MV-4-11 (cell line): ENCODE results near the gene FGF11.

ENCODE experiments used
- DNase-seq: peaks from one replicate; lab custom pipeline; 2025; lab: John Stamatoyannopoulos, UW

The FGF11 gene

DNA sequence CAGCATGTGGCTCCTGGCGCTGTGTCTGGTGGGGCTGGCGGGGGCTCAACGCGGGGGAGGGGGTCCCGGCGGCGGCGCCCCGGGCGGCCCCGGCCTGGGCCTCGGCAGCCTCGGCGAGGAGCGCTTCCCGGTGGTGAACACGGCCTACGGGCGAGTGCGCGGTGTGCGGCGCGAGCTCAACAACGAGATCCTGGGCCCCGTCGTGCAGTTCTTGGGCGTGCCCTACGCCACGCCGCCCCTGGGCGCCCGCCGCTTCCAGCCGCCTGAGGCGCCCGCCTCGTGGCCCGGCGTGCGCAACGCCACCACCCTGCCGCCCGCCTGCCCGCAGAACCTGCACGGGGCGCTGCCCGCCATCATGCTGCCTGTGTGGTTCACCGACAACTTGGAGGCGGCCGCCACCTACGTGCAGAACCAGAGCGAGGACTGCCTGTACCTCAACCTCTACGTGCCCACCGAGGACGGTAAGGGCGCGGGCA lies 31.0 kb upstream of the FGF11 start:
- no peak for DNase-seq

DNA sequence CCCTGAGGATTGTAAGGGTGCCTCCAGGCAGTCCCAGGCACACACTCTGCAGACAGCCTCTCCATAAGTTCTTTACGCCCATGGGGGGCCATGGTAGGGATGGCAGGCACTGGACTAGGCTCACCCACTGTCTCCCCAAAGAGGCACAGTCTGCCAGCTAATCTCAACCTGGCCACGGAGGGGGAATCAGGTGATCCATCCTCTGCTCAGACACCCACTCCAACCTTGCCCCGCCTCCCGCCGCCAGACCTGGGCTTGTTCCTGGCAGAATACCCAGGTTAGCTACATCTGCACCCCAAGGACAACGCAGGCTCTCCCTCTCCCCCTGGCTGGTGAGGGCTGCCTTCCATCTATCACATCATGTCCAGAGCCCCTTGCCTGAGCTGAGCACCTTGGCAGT lies 30.4 kb upstream of the FGF11 start:
- DNase-seq = no peak

DNA sequence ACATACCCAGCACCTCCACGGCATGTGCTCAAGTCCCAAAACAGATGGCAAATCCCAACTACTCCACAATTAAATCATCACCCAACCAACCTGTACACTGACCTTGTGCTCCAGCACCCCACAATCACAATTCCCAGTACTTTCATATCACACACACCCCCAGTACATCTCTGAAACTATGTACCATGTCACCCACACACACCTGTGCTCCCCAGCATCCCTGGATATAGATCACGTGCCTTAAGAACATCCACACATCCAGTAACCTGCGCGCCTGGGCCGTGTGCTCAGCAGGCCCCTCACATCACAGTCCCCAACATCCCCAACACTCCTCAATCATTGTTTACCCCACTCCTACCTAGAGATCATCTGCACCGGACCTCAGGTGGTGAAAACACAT lies 29.6 kb upstream of the FGF11 start:
- no peak for DNase-seq

DNA sequence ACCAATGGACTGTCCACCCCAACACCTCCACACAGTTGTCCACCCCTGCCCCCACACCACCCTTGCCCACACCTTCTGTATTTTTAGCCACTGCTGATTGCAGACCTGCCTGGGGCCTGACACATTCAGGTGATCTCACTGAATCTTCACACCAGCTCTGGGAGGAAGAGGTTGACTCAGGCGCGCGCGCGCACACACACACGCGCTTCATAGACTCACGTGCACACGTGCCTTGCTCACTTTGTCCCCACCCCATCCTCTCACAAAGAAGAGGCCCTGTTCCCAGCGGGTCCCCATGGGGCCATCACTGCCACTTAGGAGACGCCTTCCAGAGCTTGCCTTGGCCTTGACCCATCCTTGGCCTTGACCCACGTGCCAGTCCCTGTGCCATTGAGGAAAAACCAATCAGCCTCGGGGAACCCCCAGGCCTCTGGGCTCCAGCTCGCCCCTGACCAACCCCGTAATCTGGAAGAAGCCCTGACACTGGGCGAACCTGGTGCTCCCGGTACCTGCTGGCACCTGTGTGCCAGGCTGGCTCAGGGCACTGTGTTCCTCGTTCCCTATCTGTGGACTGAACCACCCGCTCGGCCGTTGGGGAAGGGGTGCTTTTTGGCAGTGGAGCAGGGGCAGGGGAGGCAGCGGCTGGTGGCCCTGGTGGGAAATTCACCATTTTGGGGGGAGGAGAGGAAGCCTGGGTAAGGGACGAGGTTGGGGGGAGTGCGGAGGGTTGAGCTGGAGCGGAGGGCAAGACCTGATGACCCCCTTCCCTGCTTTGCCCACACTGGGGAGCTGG lies 28.5 kb upstream of the FGF11 start:
- DNase-seq = no peak

DNA sequence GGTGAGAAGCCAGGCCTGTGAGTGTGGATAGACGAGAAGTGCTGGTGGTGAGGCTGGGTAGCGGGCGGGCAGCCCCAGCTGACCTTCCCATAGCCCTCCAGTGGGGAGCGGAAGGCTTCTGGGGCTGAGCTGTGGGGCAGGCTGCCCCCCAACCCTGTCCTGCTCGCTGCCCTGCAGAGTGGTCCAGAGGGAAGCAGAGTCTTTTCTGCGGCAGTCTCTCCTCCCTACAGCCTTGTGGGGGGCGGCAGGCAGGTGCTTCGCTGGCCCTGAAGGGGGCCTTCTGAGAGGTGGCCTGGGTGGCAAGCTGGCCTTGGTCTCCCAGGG lies 27.9 kb upstream of the FGF11 start:
- DNase-seq = no peak

DNA sequence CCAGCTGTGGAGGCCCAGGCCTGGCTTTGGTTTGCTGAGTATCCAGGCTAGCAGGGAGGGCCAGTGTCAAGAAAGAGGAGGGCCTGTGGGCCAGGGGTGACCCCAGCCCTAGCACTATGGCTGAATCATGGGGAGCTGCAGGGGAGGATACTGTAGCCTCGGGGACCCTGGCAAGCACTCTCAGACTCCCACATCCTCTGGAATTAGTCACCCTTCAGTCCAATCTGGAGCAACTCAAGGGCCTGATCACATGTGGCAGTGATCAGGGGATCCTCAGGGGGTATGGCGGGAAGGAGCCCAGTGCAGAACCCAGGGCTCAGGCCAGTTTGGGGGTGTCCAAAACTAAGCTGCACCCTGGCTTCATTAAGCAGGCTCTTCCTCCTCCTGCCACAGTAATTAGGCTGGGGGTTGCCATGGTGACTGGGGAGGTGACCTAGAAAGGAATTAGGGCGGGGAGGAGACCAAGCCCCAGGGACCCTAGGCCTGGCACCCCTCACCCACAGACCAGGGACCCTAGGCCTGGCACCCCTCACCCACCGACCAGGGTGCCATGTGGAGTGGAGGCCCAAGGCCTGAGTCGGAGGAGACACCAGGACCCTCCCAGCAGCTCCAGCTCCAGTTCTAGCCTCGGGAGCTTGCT lies 25.8 kb upstream of the FGF11 start:
- no peak for DNase-seq

DNA sequence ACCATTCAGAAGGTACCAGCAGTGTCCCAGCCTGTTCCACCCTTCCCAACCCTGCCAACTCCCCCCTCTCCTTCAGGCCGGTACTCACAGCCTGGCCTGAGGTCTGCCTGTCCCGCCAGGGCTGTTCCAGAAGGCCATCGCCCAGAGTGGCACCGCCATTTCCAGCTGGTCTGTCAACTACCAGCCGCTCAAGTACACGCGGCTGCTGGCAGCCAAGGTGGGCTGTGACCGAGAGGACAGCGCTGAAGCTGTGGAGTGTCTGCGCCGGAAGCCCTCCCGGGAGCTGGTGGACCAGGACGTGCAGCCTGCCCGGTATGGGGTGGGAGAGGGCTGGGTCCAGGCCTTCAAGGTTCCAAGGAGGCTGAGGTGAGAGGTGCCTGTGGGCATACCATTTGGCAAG lies 24.5 kb upstream of the FGF11 start:
- no peak for DNase-seq

DNA sequence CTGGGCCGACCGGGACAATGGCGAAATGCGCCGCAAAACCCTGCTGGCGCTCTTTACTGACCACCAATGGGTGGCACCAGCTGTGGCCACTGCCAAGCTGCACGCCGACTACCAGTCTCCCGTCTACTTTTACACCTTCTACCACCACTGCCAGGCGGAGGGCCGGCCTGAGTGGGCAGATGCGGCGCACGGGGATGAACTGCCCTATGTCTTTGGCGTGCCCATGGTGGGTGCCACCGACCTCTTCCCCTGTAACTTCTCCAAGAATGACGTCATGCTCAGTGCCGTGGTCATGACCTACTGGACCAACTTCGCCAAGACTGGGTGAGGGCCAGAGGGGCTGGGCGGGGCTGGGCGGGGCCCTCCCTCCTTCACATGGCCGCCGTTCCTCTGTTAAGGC lies 23.5 kb upstream of the FGF11 start:
- DNase-seq = no peak

DNA sequence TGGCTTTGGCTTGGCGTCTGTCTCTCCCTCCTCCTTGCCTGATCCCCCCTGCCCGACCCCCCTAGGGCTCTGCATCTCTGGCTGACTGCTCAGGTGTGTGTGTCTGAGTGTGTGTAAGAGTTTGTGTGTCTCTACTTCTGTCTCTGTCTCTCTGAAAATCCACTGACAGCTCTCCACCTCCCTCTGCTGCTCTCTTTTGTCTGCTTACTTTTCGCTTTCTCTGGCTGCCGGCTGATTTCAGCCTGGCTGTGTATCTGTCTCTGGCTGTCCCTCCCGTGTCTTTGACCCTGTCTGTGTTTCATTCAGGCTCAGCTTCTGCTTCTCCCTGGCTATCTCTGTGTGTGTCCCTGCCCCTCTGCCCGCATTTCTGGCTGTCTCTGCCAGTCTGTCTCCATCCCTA lies 23.0 kb upstream of the FGF11 start:
- DNase-seq = no peak

DNA sequence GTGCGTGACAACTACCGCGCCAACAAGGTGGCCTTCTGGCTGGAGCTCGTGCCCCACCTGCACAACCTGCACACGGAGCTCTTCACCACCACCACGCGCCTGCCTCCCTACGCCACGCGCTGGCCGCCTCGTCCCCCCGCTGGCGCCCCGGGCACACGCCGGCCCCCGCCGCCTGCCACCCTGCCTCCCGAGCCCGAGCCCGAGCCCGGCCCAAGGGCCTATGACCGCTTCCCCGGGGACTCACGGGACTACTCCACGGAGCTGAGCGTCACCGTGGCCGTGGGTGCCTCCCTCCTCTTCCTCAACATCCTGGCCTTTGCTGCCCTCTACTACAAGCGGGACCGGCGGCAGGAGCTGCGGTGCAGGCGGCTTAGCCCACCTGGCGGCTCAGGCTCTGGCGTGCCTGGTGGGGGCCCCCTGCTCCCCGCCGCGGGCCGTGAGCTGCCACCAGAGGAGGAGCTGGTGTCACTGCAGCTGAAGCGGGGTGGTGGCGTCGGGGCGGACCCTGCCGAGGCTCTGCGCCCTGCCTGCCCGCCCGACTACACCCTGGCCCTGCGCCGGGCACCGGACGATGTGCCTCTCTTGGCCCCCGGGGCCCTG lies 22.2 kb upstream of the FGF11 start:
- no peak for DNase-seq

DNA sequence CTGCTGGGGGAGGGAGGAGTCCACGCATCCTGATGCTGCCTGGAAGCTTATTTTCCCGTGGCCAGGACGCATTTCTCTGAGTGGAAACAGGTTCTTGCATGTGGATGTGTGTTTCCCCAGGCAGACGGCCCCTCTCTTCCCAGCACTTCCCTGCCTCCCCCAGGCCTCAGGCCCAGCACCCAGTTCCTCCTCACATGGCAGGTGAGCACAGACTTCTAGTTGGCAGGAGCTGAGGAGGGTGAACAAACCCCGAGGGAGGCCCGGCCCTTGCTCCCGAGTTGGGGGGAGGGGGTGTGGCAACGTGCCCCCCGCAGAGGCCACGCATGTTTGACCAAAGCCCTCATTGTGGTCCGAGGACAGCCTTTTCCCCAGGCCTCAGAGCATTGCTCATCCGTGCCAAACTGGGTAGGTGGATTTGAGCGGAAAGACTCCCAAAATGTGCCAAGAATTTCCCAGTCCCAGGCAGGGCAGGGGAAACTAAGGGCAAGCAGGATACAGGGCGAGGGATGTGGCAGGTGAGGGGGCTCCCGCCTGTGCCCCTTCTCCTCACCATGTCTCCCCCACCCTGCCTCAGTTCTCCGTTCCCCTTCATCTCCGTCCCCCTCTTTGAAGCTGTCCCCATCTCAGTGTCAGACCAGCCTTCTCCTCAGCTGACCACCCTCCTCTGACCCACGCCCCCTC lies 20.7 kb upstream of the FGF11 start:
- no peak for DNase-seq

DNA sequence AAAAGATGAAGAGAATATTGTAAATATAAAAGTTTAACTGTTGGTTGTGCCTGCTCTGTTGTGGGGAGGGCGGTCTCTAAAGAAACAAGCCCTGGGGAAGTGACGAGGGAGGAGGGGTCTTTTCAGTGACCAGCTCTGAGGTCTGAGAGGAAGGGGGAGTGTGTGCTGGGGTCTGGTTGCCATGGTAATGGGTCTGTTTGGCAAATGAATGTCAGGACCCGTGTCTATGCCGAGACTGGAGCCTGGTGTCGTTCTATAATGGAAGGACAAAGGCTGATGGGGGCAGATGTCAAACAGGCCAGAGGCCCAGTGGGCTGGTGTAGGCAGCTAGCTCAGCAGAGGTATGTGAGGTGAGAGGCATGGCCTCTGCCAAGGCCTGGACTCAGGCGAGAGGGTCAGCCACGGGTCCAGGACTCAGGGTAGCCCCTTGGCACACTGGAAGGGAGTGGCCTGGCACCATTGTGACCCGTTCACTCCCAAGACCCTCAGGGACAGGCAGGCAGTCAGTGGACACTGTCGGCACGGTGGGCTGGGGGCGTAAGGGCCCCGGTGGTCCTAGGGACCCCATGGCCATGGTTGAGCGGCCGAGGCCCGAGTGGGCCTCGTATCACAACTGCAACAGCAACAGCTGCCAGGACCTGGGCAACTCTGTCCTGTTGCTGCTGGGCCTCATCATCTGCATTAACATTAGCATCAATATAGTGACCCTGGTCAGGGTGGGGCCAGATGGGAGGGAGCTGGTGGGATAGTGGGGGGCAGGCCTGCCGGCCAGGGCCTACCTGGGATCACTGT lies 19.3 kb upstream of the FGF11 start, which contains the start of gene SPEM1:
Gene SPEM1 (plus strand): TSS at position 506 of the 792 bp plus-strand sequence. CDS start 61 bp downstream, at position 567.
- no peak for DNase-seq

DNA sequence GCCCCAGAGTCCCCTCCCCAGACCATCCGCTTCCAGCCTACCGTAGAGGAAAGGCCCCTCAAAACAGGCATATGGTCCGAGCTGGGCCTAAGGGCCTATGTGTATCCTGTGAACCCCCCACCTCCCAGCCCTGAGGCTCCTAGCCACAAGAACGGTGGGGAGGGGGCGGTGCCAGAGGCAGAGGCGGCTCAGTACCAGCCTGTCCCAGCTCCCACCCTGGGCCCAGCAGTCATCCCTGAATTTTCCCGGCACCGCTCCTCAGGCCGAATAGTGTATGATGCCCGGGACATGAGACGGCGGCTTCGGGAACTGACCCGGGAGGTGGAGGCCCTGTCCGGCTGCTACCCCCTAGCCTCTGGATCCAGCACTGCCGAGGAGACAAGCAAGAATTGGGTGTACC lies 18.1 kb upstream of the FGF11 start:
- DNase-seq = no peak

DNA sequence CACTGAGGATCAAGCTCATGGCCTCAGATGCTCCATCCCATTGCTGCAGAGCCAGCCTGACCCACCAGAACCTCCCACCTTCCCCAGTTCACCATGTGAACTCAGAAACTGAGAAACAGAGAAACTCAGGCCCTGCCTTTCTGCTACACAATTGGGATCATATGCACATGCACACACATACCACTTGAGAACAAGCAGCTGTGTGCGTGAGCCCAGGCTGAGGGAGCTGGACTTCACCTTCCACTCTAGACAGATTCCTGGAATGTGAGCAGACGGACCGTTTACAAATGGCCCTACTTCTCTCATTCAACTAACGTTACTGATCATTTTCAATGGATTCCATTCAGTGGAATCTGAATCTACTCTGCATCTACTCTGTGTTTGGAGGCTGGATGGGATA lies 15.6 kb upstream of the FGF11 start:
- no peak for DNase-seq

DNA sequence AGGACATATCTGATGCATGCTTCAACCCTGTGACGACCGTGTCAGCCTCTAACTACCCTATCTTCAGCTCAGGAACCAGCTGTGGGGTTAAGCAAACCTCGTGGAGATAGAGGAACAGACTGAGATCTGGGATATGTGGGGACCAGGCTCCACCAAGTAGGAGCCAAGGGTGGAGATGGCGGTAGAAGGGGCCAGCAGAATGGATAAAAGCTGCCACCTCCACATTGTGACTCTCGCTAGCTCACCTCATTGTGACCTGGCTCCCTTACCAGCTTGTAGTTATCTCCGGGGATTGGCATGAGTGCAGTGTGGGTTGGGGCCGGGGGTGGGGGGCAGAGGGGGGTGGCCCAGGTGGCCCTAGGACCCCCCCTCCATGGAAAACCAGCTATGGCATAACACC lies 14.0 kb upstream of the FGF11 start, which contains the start of gene SPEM2:
Gene SPEM2 (plus strand): TSS at position 301 of the 400 bp plus-strand sequence. CDS start 73 bp downstream, at position 374.
- no peak for DNase-seq

DNA sequence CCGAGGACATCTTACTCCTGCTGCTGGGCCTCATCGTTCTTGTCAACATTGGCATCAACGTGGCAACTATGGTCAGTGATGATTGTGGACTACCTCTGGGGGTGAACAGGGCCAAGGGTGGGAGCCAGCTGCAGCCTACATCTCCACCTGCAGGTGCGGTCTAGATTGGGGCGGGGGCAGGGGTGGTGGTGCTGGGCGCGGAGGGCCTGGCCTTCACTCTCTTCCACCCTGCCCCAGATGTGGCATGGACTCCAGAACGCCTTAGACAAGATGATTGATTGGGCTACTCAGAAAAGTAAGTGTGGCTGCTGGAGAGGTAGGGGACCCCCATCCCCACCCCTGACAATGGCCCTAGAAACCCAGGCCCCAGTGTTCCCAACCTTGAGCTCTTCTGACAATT lies 13.6 kb upstream of the FGF11 start:
- no peak for DNase-seq

DNA sequence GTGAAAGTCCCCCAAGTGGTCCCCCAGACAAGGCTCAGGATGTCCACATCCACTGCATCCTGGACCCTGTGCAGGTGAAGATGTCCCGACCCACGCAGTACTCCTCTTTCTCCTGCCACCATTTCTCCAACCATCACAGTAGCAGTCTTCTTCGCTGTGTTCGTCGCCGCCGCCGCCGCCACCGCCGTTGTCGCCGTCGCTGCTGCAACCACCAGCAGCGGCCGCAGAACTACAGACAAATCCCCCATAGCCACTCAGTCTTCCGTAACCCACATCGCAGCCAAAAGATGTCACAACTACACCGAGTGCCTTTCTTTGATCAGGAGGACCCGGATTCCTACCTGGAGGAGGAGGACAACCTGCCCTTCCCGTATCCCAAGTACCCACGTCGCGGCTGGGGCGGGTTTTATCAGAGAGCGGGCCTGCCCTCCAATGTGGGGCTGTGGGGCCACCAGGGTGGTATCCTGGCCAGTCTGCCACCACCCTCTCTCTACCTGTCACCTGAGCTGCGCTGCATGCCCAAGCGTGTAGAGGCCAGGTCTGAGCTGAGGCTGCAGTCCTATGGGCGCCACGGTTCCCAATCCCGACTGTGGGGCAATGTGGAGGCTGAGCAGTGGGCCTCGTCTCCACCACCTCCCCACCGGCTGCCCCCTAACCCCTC lies 13.0 kb upstream of the FGF11 start:
- no peak for DNase-seq

DNA sequence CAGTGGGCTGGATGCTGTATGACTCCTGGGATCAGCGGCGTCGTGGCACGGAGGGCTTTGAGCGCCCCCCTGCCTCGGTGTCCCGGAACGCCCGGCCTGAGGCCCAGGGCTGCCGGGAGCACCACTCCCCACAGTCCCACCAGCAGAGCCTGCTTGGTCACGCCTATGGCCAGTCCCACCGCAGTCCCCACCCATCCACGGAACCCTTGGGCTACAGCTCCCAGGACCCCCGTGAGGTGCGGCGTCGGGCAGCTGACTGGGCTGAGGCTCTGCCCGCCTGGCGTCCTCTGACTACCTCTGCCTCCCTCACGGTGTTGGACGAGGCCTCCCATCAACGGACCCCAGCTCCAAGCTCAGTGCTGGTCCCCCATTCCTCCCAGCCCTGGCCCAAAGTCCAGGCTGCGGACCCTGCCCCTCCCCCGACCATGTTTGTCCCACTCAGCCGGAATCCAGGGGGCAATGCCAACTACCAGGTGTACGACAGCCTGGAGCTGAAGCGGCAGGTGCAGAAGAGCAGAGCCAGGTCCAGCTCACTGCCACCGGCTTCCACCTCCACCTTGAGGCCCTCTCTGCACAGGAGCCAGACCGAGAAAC lies 12.3 kb upstream of the FGF11 start:
- no peak for DNase-seq

DNA sequence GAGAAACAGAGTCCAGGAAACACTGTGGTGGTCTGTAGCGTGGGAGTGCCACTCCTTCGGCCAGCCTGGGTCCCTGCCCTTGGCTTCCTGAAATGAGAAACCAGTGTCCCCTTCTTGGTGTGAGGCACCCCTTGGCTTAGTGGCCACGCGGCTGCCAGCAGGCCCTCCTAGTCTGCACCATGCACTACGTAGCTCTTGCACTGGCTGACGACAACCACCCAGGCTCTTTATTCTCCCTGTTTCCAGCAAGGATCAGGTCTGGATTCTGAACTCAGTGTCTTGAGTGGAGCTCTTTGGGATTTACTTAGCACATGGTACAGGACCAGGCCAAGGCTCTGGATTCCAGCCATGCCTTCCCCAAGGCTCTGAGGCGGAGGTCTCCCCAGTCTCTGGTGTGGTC lies 11.8 kb upstream of the FGF11 start:
- no peak for DNase-seq

DNA sequence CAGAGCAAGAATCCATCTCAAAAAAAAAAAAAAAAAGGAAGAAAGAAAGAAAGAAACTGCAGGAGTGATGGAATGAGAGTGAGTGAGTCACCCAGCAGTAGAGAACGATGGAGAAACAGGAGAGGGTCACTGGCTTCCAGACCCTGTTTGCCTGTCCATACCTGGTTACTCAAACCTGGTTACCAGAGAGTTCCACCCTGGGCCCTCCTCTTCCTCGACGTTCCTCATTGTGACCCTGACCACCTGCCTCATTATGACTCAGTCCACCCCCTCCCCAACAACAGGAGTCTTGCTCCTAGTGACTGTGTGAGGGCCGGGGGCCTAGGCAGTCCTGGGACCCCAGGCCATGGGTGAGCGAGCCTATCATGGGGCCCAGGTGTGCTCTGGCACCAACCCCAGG lies 10.8 kb upstream of the FGF11 start, which contains the start of gene SPEM3:
Gene SPEM3 (plus strand): TSS at position 301 of the 400 bp plus-strand sequence. CDS start 46 bp downstream, at position 347.
- no peak for DNase-seq

DNA sequence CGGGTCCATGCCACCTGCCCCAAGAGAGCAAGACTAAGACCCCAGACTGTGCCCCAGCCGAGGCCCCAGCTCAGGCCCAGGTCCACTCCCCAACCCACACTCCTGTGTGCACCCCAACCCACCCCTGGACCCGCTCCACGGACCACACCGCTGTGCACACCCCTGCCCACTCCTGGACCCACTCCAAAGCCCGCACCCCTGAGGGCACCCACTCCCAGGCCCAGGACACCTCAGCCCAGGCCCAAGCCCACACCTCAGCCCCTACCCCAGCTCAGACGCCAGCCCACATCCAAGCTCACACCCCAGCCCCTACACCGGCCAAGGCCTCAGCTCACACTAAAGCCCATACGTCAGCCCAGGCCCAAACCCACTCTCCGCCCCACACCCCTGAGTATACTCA lies 9.6 kb upstream of the FGF11 start:
- DNase-seq = no peak
